Neural progenitor cell (in vitro differentiated cells): Measurements from ENCODE around the gene URB1. TPM values are rescaled to one million over a fixed set of nuclear protein-coding genes. Genes with fewer than 3 reads are reported as not detected.

ENCODE experiments used
- DNase-seq: peaks from one replicate; pipeline ENCODE4 v3.0.0-alpha.2; 2016; ENCODE audit warnings: low spot score
- H2AFZ ChIP-seq: fragments of 200-600 bp; sonication (generic); replicated peaks from 2 replicates; pipeline ENCODE4 v1.6.1; 2016; ENCODE audit warnings: antibody characterized with exemption
- H3F3A ChIP-seq: fragments of 200-600 bp; sonication (generic); 2 replicates; pipeline ENCODE4 v1.6.1; 2016; ENCODE audit warnings: antibody characterized with exemption, low read depth
- H3K27ac ChIP-seq: fragments of 200-600 bp; sonication (generic); 2 replicates; pipeline ENCODE4 v1.5.1; 2016; ENCODE audit warnings: mild to moderate bottlenecking
- H3K27me3 ChIP-seq: fragments of 200-600 bp; sonication (generic); 2 replicates; pipeline ENCODE4 v1.6.1; 2016; ENCODE audit warnings: mild to moderate bottlenecking, moderate library complexity
- H3K36me3 ChIP-seq: fragments of 200-600 bp; sonication (generic); 2 replicates; pipeline ENCODE4 v1.5.1; 2016
- H3K4me1 ChIP-seq: fragments of 200-600 bp; sonication (generic); 2 replicates; pipeline ENCODE4 v1.6.1; 2016; ENCODE audit warnings: mixed run types
- H3K4me2 ChIP-seq: fragments of 200-600 bp; sonication (generic); 2 replicates; pipeline ENCODE4 v1.6.1; 2016
- H3K4me3 ChIP-seq: fragments of 200-600 bp; sonication (generic); 2 replicates; pipeline ENCODE4 v1.5.1; 2016
- H3K79me2 ChIP-seq: fragments of 200-600 bp; sonication (generic); 2 replicates; pipeline ENCODE4 v1.6.1; 2016; ENCODE audit warnings: low read depth
- H3K9ac ChIP-seq: fragments of 200-600 bp; sonication (generic); 2 replicates; pipeline ENCODE4 v1.6.1; 2016
- H3K9me3 ChIP-seq: fragments of 200-600 bp; sonication (generic); 2 replicates; pipeline ENCODE4 v1.5.1; 2016; ENCODE audit warnings: low read depth
- H4K20me1 ChIP-seq: fragments of 200-600 bp; sonication (generic); 2 replicates; pipeline ENCODE4 v1.6.1; 2016; ENCODE audit warnings: low read depth
- H3K27ac Mint-ChIP-seq: 3 replicates; pipeline ENCODE4 v1.8.0; 2021; ENCODE audit warnings: mixed read lengths
- H3K27me3 Mint-ChIP-seq: 2 replicates; pipeline ENCODE4 v1.8.0; 2022; ENCODE audit warnings: low read depth, mild to moderate bottlenecking, inconsistent platforms, moderate library complexity, mixed read lengths; ENCODE audit not compliant: insufficient read depth
- H3K36me3 Mint-ChIP-seq: 3 replicates; pipeline ENCODE4 v1.8.0; 2021; ENCODE audit warnings: mixed read lengths
- H3K4me1 Mint-ChIP-seq: 3 replicates; pipeline ENCODE4 v1.8.0; 2021; ENCODE audit warnings: mixed read lengths
- H3K4me3 Mint-ChIP-seq: 3 replicates; pipeline ENCODE4 v1.8.0; 2021; ENCODE audit warnings: mild to moderate bottlenecking, moderate library complexity, mixed read lengths
- H3K9me3 Mint-ChIP-seq: 3 replicates; pipeline ENCODE4 v1.8.0; 2020; ENCODE audit warnings: mixed read lengths
- EZH2 ChIP-seq: fragments of 200-600 bp; sonication (generic); IDR thresholded peaks from 2 replicates; pipeline ENCODE4 v1.6.1; 2017; ENCODE audit warnings: antibody characterized with exemption, mild to moderate bottlenecking, moderate library complexity
- EZH2phosphoT487 ChIP-seq: fragments of 200-600 bp; sonication (generic); IDR thresholded peaks from 2 replicates; pipeline ENCODE4 v1.6.1; 2017; ENCODE audit warnings: antibody characterized with exemption
- total RNA-seq: library from RNA; depleted of rRNA; stranded (reverse); fragments of >200 nt; gene quantifications from 2 replicates; pipeline ENCODE4 v1.2.3, GENCODE V29; 2015; ENCODE audit warnings: low replicate concordance
- TF ChIP-seq, protein P1 (sequence below): fragments of 200-600 bp; sonication (generic); IDR thresholded peaks from 2 replicates; pipeline ENCODE4 v1.5.1; 2017; ENCODE audit warnings: antibody characterized with exemption, mild to moderate bottlenecking

The URB1 gene
- total RNA-seq, 1 donor from 2014 or later, result 7.7 TPM

DNA sequence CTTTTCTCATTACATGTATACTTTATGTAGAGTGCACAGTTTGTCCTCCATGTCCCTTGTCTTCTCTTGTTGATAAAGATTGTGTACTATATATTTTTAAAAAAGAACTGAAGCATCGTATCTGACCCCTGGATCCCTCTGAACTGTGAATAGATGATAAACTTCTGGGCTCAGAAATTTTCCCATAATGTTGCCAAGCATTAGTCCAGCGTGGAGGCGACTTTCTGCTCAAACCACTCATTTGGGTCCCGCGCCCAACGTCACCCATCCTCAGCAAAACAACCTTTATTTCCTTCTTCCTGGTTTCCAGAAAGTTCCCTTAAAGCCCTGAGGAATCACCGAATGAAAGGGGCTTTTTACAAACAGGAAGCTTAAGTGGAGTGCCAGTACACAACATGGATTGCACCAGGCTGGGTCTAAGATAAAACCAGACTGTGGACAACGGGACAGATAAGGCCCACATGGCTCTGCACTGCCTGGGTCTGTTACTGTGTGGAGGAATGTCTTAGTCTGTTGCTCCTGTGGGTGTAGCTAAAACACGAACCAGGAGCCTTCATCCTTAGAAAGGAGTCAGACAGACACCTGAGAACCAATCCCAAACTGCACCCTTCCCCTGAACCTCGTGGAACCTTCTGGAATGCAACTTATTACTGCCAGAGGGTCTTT, 35.3 kb upstream of the URB1 start:
- Mint-ChIP-seq H3K9me3 (peaks cover 5% of the 10 kb centered on the region), H3K36me3 (peaks cover under 1% of the 10 kb centered on the region), H3K27me3 (peaks cover 3% of the 10 kb centered on the region), H3K4me3 (no peak overlapping the region), H3K27ac (no peak overlapping the region), H3K4me1 (peaks cover 10% of the 10 kb centered on the region)
- H3K79me2 ChIP-seq, result no peaks in the 10 kb centered on the region
- H2AFZ ChIP-seq, result no peak overlapping the region
- H3K4me2 ChIP-seq, result no peak overlapping the region
- no peak overlapping the region for H3K4me3 ChIP-seq
- TF ChIP-seq EZH2 (no peak), EZH2phosphoT487 (no peak)
- TF ChIP-seq, protein P1, sequence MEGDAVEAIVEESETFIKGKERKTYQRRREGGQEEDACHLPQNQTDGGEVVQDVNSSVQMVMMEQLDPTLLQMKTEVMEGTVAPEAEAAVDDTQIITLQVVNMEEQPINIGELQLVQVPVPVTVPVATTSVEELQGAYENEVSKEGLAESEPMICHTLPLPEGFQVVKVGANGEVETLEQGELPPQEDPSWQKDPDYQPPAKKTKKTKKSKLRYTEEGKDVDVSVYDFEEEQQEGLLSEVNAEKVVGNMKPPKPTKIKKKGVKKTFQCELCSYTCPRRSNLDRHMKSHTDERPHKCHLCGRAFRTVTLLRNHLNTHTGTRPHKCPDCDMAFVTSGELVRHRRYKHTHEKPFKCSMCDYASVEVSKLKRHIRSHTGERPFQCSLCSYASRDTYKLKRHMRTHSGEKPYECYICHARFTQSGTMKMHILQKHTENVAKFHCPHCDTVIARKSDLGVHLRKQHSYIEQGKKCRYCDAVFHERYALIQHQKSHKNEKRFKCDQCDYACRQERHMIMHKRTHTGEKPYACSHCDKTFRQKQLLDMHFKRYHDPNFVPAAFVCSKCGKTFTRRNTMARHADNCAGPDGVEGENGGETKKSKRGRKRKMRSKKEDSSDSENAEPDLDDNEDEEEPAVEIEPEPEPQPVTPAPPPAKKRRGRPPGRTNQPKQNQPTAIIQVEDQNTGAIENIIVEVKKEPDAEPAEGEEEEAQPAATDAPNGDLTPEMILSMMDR, result no peak
- no peaks in the 10 kb centered on the region for H3K27me3 ChIP-seq
- no peaks in the 10 kb centered on the region for H3F3A ChIP-seq
- H3K9ac ChIP-seq, result no peak overlapping the region
- DNase-seq, result no peak
- no peaks in the 10 kb centered on the region for H3K36me3 ChIP-seq
- H3K4me1 ChIP-seq, result no peaks in the 10 kb centered on the region
- H3K27ac ChIP-seq, result no peak overlapping the region
- H4K20me1 ChIP-seq, result no peaks in the 10 kb centered on the region
- H3K9me3 ChIP-seq, result no peaks in the 10 kb centered on the region

DNA sequence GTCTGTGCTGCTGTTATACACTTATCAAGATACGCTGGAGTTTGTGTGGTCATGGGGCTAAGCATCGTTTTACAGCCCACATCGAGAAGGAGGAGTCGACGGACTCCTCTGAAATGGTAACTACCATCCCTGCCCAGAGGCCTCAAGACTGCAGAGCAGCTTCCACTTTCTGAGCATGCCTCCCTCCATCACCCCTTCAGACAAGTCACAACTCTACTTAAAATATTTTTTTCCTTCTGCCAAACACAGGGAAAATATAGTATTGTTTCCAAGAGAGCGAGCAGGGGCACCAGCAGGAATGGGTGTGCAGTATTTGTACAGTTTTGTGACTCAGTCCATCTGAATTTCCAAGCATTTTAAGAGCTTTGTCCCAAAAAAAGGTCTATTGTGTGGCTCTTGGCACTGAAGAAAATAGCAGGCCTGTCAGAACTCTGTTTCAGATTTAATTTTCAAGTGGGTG, 33.8 kb upstream of the URB1 start:
- Histone ChIP-seq H3K4me3 (no peak overlapping the region), H3K9me3 (no peaks in the 10 kb centered on the region), H3F3A (no peaks in the 10 kb centered on the region), H3K27ac (no peak overlapping the region), H4K20me1 (no peaks in the 10 kb centered on the region), H3K36me3 (no peaks in the 10 kb centered on the region), H3K79me2 (no peaks in the 10 kb centered on the region), H2AFZ (no peak overlapping the region), H3K4me2 (no peak overlapping the region), H3K27me3 (no peaks in the 10 kb centered on the region), H3K9ac (no peak overlapping the region), H3K4me1 (no peaks in the 10 kb centered on the region)
- Mint-ChIP-seq H3K4me3 (no peak overlapping the region), H3K9me3 (peaks cover 10% of the 10 kb centered on the region), H3K27ac (no peak overlapping the region), H3K27me3 (peaks cover 4% of the 10 kb centered on the region), H3K4me1 (peaks cover 10% of the 10 kb centered on the region), H3K36me3 (peaks cover 2% of the 10 kb centered on the region)
- no peak for TF ChIP-seq EZH2phosphoT487
- no peak for DNase-seq

DNA sequence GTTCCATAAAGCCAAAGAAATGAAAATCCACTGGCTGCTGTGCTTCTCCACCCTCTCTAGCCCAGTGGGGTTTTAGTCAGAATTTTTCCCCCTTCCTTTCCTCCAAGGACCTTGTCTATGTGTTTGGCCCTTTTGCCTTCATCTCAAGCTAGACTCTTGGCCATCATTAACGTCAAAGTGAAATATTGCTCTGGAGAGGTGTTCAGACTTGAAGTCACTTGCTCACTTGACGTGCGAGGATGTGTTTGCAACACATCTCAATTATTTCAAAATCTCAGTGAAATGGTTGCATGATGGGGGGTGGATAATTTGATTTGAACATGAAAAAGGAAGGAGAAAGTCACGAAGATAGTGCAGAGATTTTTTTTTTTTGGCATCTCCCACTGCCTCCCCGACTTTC, 33.3 kb upstream of the URB1 start:
- Mint-ChIP-seq H3K36me3 (peaks cover 2% of the 10 kb centered on the region), H3K4me1 (peaks cover 10% of the 10 kb centered on the region), H3K27me3 (peaks cover 4% of the 10 kb centered on the region), H3K4me3 (no peak overlapping the region), H3K27ac (no peak overlapping the region), H3K9me3 (peaks cover 10% of the 10 kb centered on the region)
- Histone ChIP-seq H3K4me3 (no peak overlapping the region), H3F3A (no peaks in the 10 kb centered on the region), H3K27ac (no peak overlapping the region), H2AFZ (no peak overlapping the region), H3K79me2 (no peaks in the 10 kb centered on the region), H3K36me3 (no peaks in the 10 kb centered on the region), H3K9ac (no peak overlapping the region), H3K4me2 (no peak overlapping the region), H3K27me3 (no peaks in the 10 kb centered on the region), H3K9me3 (no peaks in the 10 kb centered on the region), H3K4me1 (no peaks in the 10 kb centered on the region), H4K20me1 (no peaks in the 10 kb centered on the region)
- DNase-seq, result no peak
- TF ChIP-seq, protein P1, result no peak
- TF ChIP-seq EZH2 (no peak), EZH2phosphoT487 (no peak)

DNA sequence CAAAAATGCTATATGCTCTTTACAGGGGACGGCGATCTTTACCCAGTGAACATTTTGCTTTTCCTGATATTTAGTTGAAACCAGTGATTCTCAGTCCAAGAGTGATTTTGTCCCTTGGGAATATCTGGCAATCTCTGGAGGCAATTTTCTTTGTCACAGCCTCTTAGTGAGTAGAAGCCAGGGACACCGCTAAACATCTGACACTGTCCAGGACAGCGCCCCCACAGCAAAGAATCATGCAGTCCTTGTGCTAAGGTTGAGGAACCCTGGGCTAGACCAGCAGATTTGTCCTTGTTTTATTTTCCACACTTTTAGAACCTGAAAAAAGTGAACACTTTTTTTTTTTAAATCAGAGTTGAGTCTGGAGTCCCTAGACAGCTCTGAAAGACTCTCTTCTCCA, 32.8 kb upstream of the URB1 start:
- Histone ChIP-seq H3F3A (no peaks in the 10 kb centered on the region), H3K27ac (no peak overlapping the region)

More for the DNA sequence above, 32.8 kb upstream of the URB1 start:
- H3K4me2 ChIP-seq, result no peak overlapping the region
- Mint-ChIP-seq H3K4me3 (no peak overlapping the region), H3K9me3 (peaks cover 10% of the 10 kb centered on the region), H3K36me3 (peaks cover 2% of the 10 kb centered on the region), H3K27me3 (peaks cover 4% of the 10 kb centered on the region), H3K27ac (no peak overlapping the region), H3K4me1 (peaks cover 10% of the 10 kb centered on the region)
- H3K4me3 ChIP-seq, result no peak overlapping the region
- no peaks in the 10 kb centered on the region for H3K9me3 ChIP-seq
- H3K36me3 ChIP-seq, result no peaks in the 10 kb centered on the region
- H3K9ac ChIP-seq, result no peak overlapping the region
- no peak for TF ChIP-seq EZH2phosphoT487
- TF ChIP-seq, protein P1, result no peak
- TF ChIP-seq EZH2, result no peak
- H3K27me3 ChIP-seq, result no peaks in the 10 kb centered on the region
- no peak overlapping the region for H2AFZ ChIP-seq
- no peaks in the 10 kb centered on the region for H3K4me1 ChIP-seq
- DNase-seq, result no peak
- H4K20me1 ChIP-seq, result no peaks in the 10 kb centered on the region
- H3K79me2 ChIP-seq, result no peaks in the 10 kb centered on the region
